Kasumi-1 (cell line): Measurements from ENCODE around the gene PPP1R3G.

ENCODE experiments used
- DNase-seq, 2 experiments: peaks; one replicate each; lab custom pipeline; 2025; lab: John Stamatoyannopoulos, UW

PPP1R3G gene

GRCh38 chr6:5072440-5072839 lies 12.7 kb upstream of the PPP1R3G start:
- DNase-seq, result no peak

GRCh38 chr6:5073992-5074391 lies 11.1 kb upstream of the PPP1R3G start:
- DNase-seq, result no peak

- DNase-seq, result no peak
These were observed 8.2 kb upstream of the PPP1R3G start for GRCh38 chr6:5076931-5077330.

GRCh38 chr6:5078121-5078669 lies 6.9 kb upstream of the PPP1R3G start:
- DNase-seq, result peak; percentile 40 to 60

- no peak for DNase-seq
These were observed 5.4 kb upstream of the PPP1R3G start for GRCh38 chr6:5079692-5080091.

- DNase-seq, result no peak
These were observed 4.6 kb upstream of the PPP1R3G start for GRCh38 chr6:5080574-5080973.

- DNase-seq, result no peak
These were observed 4.0 kb upstream of the PPP1R3G start for GRCh38 chr6:5081182-5081581.

- DNase-seq, result no peak
These were observed 3.2 kb upstream of the PPP1R3G start for GRCh38 chr6:5081955-5082354.

- no peak for DNase-seq
These were observed 2.4 kb upstream of the PPP1R3G start for GRCh38 chr6:5082487-5083306.

- no peak for DNase-seq
These were observed 1.9 kb upstream of the PPP1R3G start for GRCh38 chr6:5083307-5083583.

GRCh38 chr6:5083813-5084359 lies 1.3 kb upstream of the PPP1R3G start:
- no peak for DNase-seq

- no peak for DNase-seq
These were observed 771 bp upstream of the PPP1R3G start for GRCh38 chr6:5084360-5084780.

GRCh38 chr6:5085648-5086293 lies 630 bp downstream of the PPP1R3G start:
- DNase-seq, result peak; percentile 26 to 33

- no peak for DNase-seq
These were observed 1.3 kb downstream of the PPP1R3G start for GRCh38 chr6:5086294-5086890.

- no peak for DNase-seq
These were observed 2.2 kb downstream of the PPP1R3G start for GRCh38 chr6:5087389-5087788.

- no peak for DNase-seq
These were observed 3.6 kb downstream of the PPP1R3G start for GRCh38 chr6:5088780-5089179.

GRCh38 chr6:5089481-5090438 lies 4.6 kb downstream of the PPP1R3G start:
- DNase-seq, result no peak

GRCh38 chr6:5090603-5091002 lies 5.5 kb downstream of the PPP1R3G start:
- no peak for DNase-seq

- no peak for DNase-seq
These were observed 6.3 kb downstream of the PPP1R3G start for GRCh38 chr6:5091210-5092069.

- DNase-seq, result no peak
These were observed 8.3 kb downstream of the PPP1R3G start for GRCh38 chr6:5093231-5094015.
